GM18909 (cell line): Measurements from ENCODE around the gene TMEM9.

ENCODE experiments used
- ATAC-seq: cut with Tn5 transposase; IDR thresholded peaks from one replicate; pipeline ENCODE4 v1.9.1; 2021; ENCODE audit warnings: mild to moderate bottlenecking; ENCODE audit not compliant: unreplicated experiment, poor library complexity

Gene TMEM9

GRCh38 chr1:201111672-201112071, 42.6 kb downstream of the TMEM9 start:
- ATAC-seq = no peak

GRCh38 chr1:201111156-201111555, 43.1 kb downstream of the TMEM9 start:
- no peak for ATAC-seq

DNA sequence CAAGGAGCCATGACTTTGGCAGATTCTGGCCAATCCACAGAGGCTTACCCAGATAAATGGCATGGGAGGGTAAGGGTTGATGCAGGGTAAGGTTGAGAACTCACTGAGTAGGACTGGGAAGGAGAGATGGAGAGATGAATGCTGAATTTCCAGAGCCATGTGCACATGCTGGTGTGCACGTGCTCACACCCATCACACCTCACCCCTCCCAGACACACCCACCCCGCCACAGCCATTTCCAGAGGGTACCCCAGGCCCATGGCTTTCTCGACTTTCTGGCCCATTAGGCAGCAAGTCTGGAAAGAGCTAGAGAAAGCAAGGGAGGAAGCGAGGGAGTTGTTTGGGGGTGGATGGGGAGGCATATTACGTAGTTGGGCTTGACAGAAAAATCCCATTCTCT, 43.7 kb downstream of the TMEM9 start:
- ATAC-seq = no peak

DNA sequence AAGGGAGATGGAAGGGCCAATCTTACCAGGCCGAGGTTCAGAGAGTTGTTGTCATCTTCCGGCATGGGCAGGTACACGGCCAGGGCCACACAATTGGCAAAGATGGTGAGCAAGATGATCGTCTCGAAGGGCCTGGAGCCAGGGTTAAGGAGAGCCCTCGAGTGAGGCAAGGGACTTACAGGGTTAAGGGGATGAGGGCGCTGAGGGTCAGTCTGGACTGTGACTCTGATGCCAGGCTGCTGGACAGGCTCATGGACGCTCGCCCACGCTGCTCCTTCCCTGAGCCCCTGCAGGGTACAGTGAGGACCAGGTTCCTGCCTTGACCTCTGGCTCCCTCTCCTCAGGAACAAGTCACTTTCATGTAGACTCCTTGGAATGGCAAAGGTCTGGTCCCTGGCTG, 44.1 kb downstream of the TMEM9 start:
- ATAC-seq = no peak

DNA sequence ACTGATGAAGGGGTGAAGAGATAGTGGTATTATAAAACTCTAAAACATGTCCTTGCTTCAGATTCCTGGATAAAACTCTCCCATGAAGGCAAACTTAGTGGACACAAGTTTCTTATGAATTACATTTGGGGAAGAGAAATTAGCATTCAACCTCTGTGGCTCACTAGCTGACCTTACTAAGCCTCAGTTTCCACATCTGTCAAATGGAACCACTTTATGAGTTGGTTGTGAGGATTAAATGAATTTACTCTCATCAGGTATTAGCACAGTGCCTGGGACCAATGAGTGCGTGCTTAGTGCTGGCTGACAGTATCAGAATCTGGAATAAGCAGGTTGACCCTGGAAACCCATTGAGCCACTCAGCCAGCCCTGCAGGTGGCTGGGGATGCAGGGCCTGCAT, 44.6 kb downstream of the TMEM9 start:
- ATAC-seq = no peak

GRCh38 chr1:201108614-201109013, 45.7 kb downstream of the TMEM9 start:
- ATAC-seq = no peak

DNA sequence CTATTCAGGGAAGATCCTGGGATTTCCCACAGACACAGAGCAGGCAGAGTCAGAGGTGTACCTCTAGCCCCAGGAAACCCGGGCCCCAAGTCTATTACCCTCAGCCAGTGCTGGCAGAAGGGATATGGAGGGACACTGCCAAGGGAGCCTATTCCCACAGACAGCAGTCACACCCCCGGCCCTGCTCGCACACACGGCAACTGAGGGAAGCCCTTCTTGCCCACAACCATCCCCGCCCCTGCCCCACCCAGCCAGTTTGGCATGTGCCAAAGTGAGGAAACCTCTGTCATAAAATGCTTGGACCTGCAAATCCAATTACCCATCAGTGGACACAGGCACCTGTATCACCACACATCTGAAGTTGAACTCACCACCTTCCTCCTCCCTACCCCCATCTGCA, 48.6 kb downstream of the TMEM9 start:
- ATAC-seq = no peak

DNA sequence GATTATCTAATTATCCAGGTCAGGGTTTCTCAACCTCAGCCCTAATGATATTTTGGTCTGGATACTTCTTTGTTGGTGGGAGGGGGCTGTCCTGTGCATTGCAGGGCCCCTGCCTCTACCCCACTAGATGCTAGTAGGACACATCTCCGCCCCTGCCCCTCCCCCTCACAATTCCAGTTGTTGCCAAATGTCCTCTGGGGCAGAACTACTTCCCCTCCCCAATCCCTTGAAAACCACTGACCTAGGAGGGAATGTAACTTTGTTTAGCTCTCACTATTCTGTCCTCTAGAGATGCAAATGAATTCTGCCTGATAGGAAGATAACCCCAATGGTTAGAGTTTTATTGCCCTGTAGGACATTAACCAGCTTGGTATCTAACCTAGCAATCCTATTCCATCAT, 50.1 kb downstream of the TMEM9 start:
- ATAC-seq = no peak

DNA sequence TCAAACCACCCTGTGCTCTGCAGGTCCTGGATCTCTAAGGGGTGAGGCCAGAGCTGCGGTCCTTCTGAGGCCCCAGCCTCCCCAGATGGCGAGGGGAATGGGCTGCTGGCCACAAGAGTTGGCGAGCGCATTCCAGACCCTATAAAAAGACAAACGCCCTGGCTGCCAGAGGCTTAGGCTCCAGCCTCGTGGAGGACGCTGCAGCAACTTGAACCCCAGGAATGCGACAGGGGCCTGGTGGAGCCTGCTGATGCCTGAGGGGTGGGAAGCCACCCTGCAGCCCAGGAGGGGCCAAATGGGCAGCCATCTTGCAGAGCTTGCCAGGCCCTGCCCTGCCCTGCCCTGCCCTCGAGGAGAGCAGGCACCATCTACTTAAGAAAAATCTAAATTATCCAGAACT, 50.6 kb downstream of the TMEM9 start:
- ATAC-seq = no peak

GRCh38 chr1:201100169-201100930, 53.9 kb downstream of the TMEM9 start:
- no peak for ATAC-seq

DNA sequence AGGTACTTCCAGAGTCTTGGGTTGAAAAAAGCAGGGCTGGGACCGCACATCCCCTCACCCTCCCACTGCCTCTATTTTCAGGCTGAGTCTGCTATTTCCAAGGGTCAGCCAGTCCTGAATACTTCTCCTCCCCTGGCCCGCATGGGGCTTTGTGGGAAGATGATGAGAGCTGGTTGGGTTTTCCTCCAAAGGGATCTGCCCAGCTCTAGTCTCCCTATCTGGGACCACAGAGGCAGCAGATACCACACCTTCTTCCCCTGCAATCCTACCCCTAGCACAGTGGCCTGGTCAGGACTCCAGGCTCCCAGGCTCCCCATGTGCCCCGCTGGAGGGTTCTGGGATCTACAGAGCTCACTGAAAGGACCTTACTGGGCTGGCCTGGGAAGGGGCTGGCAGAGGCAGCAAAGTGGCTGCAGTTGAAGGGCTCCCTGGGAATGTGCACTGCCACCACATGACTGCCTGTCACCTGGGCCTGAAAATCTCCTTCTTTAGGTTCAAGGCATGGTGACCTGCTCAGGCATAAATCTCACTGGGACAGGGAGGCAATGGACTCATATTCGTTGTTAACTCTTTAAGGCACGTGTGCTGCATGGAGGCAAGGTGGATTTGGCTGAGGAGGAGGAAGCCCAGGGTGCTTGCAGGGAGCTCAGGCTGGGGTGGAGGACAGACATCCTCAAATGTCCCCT, 55.1 kb downstream of the TMEM9 start:
- ATAC-seq = no peak

GRCh38 chr1:201096977-201097856, 57.1 kb downstream of the TMEM9 start:
- ATAC-seq = no peak

GRCh38 chr1:201096041-201096461, 58.2 kb downstream of the TMEM9 start:
- no peak for ATAC-seq

GRCh38 chr1:201095581-201095980, 58.7 kb downstream of the TMEM9 start:
- ATAC-seq = no peak

DNA sequence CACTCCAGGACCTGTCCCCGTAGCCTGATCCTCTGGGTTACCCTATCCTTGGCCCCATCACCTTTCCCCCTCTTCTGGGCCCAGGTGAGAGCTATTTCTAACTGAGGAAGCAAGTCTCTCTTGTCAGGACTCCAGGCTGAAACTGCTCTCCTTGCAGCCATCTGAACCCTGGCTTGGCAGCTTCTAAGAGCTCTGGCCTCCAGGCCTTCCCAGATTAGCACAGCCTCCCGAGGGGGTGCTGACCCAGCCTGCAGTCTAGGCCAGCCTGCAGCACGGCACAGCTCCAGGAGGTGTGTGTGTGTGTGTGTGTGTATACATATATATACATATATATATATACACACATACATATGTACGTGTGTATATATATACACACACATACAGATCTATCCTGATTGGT, 59.4 kb downstream of the TMEM9 start:
- no peak for ATAC-seq

DNA sequence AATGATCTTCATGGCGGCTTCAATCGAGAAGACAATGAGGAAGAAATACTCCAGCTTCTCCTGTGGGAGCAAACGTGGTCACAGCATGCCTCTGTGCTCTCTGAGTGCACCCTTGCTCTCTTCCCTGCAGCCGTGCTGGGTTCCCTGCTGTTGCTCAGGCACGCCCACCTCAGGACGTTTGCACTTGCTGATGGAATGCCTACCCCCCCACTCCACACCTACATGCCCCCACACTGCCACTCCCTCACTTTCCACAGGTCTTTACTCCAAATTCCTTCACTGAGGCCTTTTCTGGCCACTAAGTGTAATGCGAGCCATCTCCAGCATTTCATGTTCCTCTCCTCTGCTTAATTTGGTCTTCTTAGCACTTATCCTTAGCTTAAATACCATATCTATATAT, 60.3 kb downstream of the TMEM9 start:
- no peak for ATAC-seq

DNA sequence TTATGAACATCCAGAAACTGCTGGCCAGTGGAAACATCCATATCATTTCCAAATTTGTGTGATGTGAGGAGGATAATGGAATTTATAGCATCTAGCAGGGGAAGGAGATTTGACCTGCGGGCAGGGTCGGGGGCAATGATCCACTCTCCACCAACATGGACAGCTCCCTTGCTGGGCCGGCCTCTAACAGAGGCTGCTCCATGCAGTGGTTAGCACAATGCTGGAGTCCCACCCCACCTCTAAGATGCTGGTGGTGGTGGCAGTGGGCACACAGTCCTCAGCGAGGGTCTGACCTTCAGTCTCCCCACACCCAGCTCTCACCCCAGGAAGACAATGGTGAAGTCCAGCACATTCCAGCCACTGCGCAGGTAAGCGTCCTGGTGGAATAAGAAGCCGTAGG, 60.7 kb downstream of the TMEM9 start:
- ATAC-seq = no peak

GRCh38 chr1:201092738-201093137, 61.5 kb downstream of the TMEM9 start:
- no peak for ATAC-seq

- no peak for ATAC-seq
Measured at GRCh38 chr1:201091256-201091655, 63.0 kb downstream of the TMEM9 start.

- ATAC-seq = no peak
Measured at GRCh38 chr1:201090541-201090940, 63.7 kb downstream of the TMEM9 start.

DNA sequence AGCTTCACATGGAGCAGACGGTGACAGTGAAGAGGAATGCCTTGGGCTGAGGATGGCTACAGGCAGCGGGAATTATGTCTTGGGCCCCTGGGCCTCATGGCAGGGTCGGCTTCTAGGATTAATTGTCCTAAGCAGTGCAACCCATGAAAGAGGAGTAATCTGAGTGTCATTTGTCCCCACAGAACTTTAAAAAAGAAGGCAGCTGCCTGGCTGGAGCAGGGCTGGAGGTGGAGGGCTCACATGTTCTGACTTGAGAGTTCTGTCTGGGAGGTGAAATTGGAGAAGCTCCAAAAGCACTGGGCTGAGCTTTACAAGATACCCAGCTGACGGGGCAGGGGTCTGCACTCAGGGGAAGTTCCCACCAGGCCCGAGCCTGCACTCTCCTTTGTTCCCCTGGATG, 64.7 kb downstream of the TMEM9 start:
- ATAC-seq = no peak
